Suprapubic skin (tissue), 4 donors: ENCODE measurements around the gene VSTM2B.

Experiments used
- CTCF ChIP-seq, 2 donors: fragments of 200-600 bp in 1 of 2; fragments of 450-650 bp in 1 of 2; sonication (generic) in 1 of 2; IDR thresholded peaks; one replicate each; pipeline ENCODE4 v1.5.1; 2016 to 2019; ENCODE audit warnings: antibody characterized with exemption in 2 of 2, mild to moderate bottlenecking in 1 of 2, moderate library complexity in 1 of 2
- EP300 ChIP-seq: sonication (generic); formaldehyde crosslinking; IDR thresholded peaks from one replicate; pipeline ENCODE4 v1.6.1; 2017; ENCODE audit warnings: antibody characterized with exemption
- POLR2A ChIP-seq, 2 donors: fragments of 450-650 bp; IDR thresholded peaks; one replicate each; pipeline ENCODE4 v1.6.1; 2017; ENCODE audit warnings: antibody characterized with exemption in 2 of 2, mild to moderate bottlenecking in 2 of 2, moderate library complexity in 2 of 2
- POLR2AphosphoS5 ChIP-seq, 3 donors: sonication (generic); formaldehyde crosslinking; IDR thresholded peaks; one replicate each; pipeline ENCODE4 v1.6.1; 2017; ENCODE audit warnings: antibody characterized with exemption in 3 of 3

DNA sequence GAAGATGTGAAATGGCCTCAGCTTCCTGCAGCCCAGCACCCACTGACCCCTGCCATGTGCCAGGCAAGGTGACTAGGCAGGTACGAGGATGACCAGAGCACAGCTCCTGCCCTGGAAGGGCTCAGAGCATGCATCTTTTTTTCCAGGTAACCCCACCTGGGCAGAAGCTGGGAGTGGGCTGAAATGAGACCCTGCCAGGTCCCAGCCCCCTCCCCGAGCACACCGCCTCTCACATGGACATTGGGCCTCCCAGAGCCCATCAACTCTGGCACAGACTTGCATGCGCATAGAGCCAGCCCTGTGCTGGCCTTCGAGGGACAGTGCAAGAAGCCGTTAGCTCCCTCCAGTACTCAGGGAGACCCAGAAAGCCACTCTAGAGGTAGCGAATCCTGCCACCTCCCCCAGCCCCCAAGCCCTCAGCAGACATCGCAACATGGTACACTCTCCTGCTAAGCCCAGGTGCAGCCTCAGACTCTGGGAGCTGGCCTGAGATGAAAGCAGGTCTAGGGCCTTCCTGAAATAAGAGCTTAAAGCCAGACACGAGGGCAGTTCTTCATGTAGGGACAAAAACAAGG, 8.9 kb upstream of the VSTM2B start:
- TF ChIP-seq CTCF (IDR thresholded peaks at IDR 0.05) (no peak), POLR2A (IDR thresholded peaks at IDR 0.05) (no peak), POLR2AphosphoS5 (IDR thresholded peaks at IDR 0.05) (no peak), EP300 (no peak)
